ENCODE measurements around the gene MALL. TPM values are rescaled to one million over a fixed set of nuclear protein-coding genes. Genes with fewer than 3 reads are reported as not detected.
A peak's percentile ranks its signal among the peaks of the same experiment; 100 is the strongest.
"Not testable (repeated sequence)": the region's sequence is repeated elsewhere in the genome, so short reads cannot be mapped to it uniquely, and the experiment has no call there.

Gene MALL
- total and polyA plus RNA-seq, 2 experiments from 2014 or later = 5.9 to 9.3 TPM

GRCh38 chr2:110090164-110090563 is 25.5 kb downstream of the MALL start:
- not testable (repeated sequence) for H3K4me2 ChIP-seq; ATAC-seq; H3K36me3 ChIP-seq (ENCODE audit: insufficient read depth); H3K27ac ChIP-seq (ENCODE audit: low read depth); H4K20me1 ChIP-seq (replicated peaks; ENCODE audit: insufficient read depth); H3K27ac Mint-ChIP-seq; DNase-seq (ENCODE audit: low spot score); H3K27me3 ChIP-seq (ENCODE audit: insufficient read depth); H3K79me2 ChIP-seq (replicated peaks; ENCODE audit: insufficient read depth); H2AFZ ChIP-seq; H3K27me3 Mint-ChIP-seq (ENCODE audit: insufficient read depth, low read depth, poor library complexity); H3K4me1 ChIP-seq (ENCODE audit: insufficient read depth); H3K4me3 Mint-ChIP-seq; H3F3A ChIP-seq (replicated peaks; ENCODE audit: low read depth); H3K4me1 Mint-ChIP-seq; H3K9me3 Mint-ChIP-seq; H3K4me3 ChIP-seq; H3K36me3 Mint-ChIP-seq (ENCODE audit: low read depth); H3K9me2 ChIP-seq (ENCODE audit: insufficient read depth)

- H3K36me3 ChIP-seq (ENCODE audit: insufficient read depth); H3F3A ChIP-seq (replicated peaks; ENCODE audit: low read depth); H3K4me3 Mint-ChIP-seq; H3K4me1 ChIP-seq (ENCODE audit: insufficient read depth); H2AFZ ChIP-seq; H3K9me3 Mint-ChIP-seq; H3K27me3 ChIP-seq (ENCODE audit: insufficient read depth); H3K4me2 ChIP-seq; H3K9me2 ChIP-seq (ENCODE audit: insufficient read depth); H3K27ac ChIP-seq (ENCODE audit: low read depth); H3K4me1 Mint-ChIP-seq; ATAC-seq; H3K4me3 ChIP-seq; H4K20me1 ChIP-seq (replicated peaks; ENCODE audit: insufficient read depth); H3K27me3 Mint-ChIP-seq (ENCODE audit: insufficient read depth, low read depth, poor library complexity); H3K36me3 Mint-ChIP-seq (ENCODE audit: low read depth); H3K79me2 ChIP-seq (replicated peaks; ENCODE audit: insufficient read depth); DNase-seq (ENCODE audit: low spot score); H3K27ac Mint-ChIP-seq: not testable (repeated sequence)
These were observed 31.9 kb downstream of the MALL start for GRCh38 chr2:110083757-110084156.

GRCh38 chr2:110083162-110083561 is 32.5 kb downstream of the MALL start:
- H3K27ac ChIP-seq (ENCODE audit: low read depth); H3K4me1 ChIP-seq (ENCODE audit: insufficient read depth); H3K27ac Mint-ChIP-seq; H3K4me3 Mint-ChIP-seq; H3K79me2 ChIP-seq (replicated peaks; ENCODE audit: insufficient read depth); H3K36me3 ChIP-seq (ENCODE audit: insufficient read depth); H3K4me2 ChIP-seq; H3K9me2 ChIP-seq (ENCODE audit: insufficient read depth); H3K27me3 Mint-ChIP-seq (ENCODE audit: insufficient read depth, low read depth, poor library complexity); H3F3A ChIP-seq (replicated peaks; ENCODE audit: low read depth); H3K4me3 ChIP-seq; H3K9me3 Mint-ChIP-seq; H3K27me3 ChIP-seq (ENCODE audit: insufficient read depth); H3K36me3 Mint-ChIP-seq (ENCODE audit: low read depth); H2AFZ ChIP-seq; H4K20me1 ChIP-seq (replicated peaks; ENCODE audit: insufficient read depth); DNase-seq (ENCODE audit: low spot score); H3K4me1 Mint-ChIP-seq: not testable (repeated sequence)
- ATAC-seq = peak; percentile 86

- not testable (repeated sequence) for H3F3A ChIP-seq (replicated peaks; ENCODE audit: low read depth); H3K9me3 Mint-ChIP-seq; H3K36me3 Mint-ChIP-seq (ENCODE audit: low read depth); H3K27me3 ChIP-seq (ENCODE audit: insufficient read depth); H3K9me2 ChIP-seq (ENCODE audit: insufficient read depth); H3K27me3 Mint-ChIP-seq (ENCODE audit: insufficient read depth, low read depth, poor library complexity); H3K4me1 Mint-ChIP-seq; H3K4me3 Mint-ChIP-seq; DNase-seq (ENCODE audit: low spot score); ATAC-seq; H3K4me1 ChIP-seq (ENCODE audit: insufficient read depth); H4K20me1 ChIP-seq (replicated peaks; ENCODE audit: insufficient read depth); H2AFZ ChIP-seq; H3K79me2 ChIP-seq (replicated peaks; ENCODE audit: insufficient read depth); H3K4me2 ChIP-seq; H3K4me3 ChIP-seq; H3K27ac Mint-ChIP-seq; H3K27ac ChIP-seq (ENCODE audit: low read depth); H3K36me3 ChIP-seq (ENCODE audit: insufficient read depth)
These were observed 37.5 kb downstream of the MALL start for GRCh38 chr2:110078104-110078503.

- H3K79me2 ChIP-seq (replicated peaks; ENCODE audit: insufficient read depth); H3K4me1 ChIP-seq (ENCODE audit: insufficient read depth); H3K36me3 ChIP-seq (ENCODE audit: insufficient read depth); H3K4me1 Mint-ChIP-seq; H3K27me3 Mint-ChIP-seq (ENCODE audit: insufficient read depth, low read depth, poor library complexity); DNase-seq (ENCODE audit: low spot score); H3K27me3 ChIP-seq (ENCODE audit: insufficient read depth); H4K20me1 ChIP-seq (replicated peaks; ENCODE audit: insufficient read depth); H2AFZ ChIP-seq; H3K27ac ChIP-seq (ENCODE audit: low read depth); H3K27ac Mint-ChIP-seq; H3K36me3 Mint-ChIP-seq (ENCODE audit: low read depth); H3K4me3 ChIP-seq; ATAC-seq; H3K9me2 ChIP-seq (ENCODE audit: insufficient read depth); H3K4me3 Mint-ChIP-seq; H3F3A ChIP-seq (replicated peaks; ENCODE audit: low read depth); H3K4me2 ChIP-seq; H3K9me3 Mint-ChIP-seq: not testable (repeated sequence)
These were observed 39.7 kb downstream of the MALL start for GRCh38 chr2:110075896-110076295.

GRCh38 chr2:110069869-110070268 is 45.8 kb downstream of the MALL start:
- not testable (repeated sequence) for H3K27me3 ChIP-seq (ENCODE audit: insufficient read depth); DNase-seq (ENCODE audit: low spot score); H3K36me3 Mint-ChIP-seq (ENCODE audit: low read depth); ATAC-seq; H3K27ac Mint-ChIP-seq; H4K20me1 ChIP-seq (replicated peaks; ENCODE audit: insufficient read depth); H3K4me2 ChIP-seq; H3F3A ChIP-seq (replicated peaks; ENCODE audit: low read depth); H3K4me3 ChIP-seq; H3K36me3 ChIP-seq (ENCODE audit: insufficient read depth); H3K4me3 Mint-ChIP-seq; H3K4me1 Mint-ChIP-seq; H3K27me3 Mint-ChIP-seq (ENCODE audit: insufficient read depth, low read depth, poor library complexity); H3K4me1 ChIP-seq (ENCODE audit: insufficient read depth); H3K79me2 ChIP-seq (replicated peaks; ENCODE audit: insufficient read depth); H2AFZ ChIP-seq; H3K27ac ChIP-seq (ENCODE audit: low read depth); H3K9me2 ChIP-seq (ENCODE audit: insufficient read depth); H3K9me3 Mint-ChIP-seq

GRCh38 chr2:110068153-110068552 is 47.5 kb downstream of the MALL start:
- H3K27ac Mint-ChIP-seq; H3K27me3 ChIP-seq (ENCODE audit: insufficient read depth); H3K4me1 Mint-ChIP-seq; H3K4me3 Mint-ChIP-seq; H3K27me3 Mint-ChIP-seq (ENCODE audit: insufficient read depth, low read depth, poor library complexity); H3K4me1 ChIP-seq (ENCODE audit: insufficient read depth); H3K4me3 ChIP-seq; DNase-seq (ENCODE audit: low spot score); H3K36me3 Mint-ChIP-seq (ENCODE audit: low read depth); H3K79me2 ChIP-seq (replicated peaks; ENCODE audit: insufficient read depth); H3K9me3 Mint-ChIP-seq; ATAC-seq; H3F3A ChIP-seq (replicated peaks; ENCODE audit: low read depth); H2AFZ ChIP-seq; H3K36me3 ChIP-seq (ENCODE audit: insufficient read depth); H3K9me2 ChIP-seq (ENCODE audit: insufficient read depth); H3K27ac ChIP-seq (ENCODE audit: low read depth); H3K4me2 ChIP-seq; H4K20me1 ChIP-seq (replicated peaks; ENCODE audit: insufficient read depth): not testable (repeated sequence)

Measured in GM23338 (cell line).